ENCODE data around the gene ABCC8.

DNA sequence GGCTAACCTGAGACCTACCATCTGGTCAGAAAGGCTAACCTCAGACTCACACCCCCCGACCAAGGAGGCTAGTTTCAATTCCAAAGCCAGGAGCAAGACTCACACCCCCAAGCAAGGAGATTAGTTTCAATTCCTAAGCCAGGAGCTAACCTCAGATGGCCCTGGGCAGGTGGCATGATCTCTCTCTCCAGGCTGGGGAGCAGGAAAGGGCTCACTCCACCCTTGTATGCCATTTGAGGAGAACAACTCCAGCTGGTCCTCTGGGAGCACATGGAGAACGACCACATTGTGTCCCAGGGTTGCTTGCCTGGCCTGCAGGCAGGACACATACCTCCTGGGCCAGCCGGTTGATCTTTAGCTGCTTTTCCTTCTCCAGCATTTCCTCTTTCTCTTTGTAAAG lies 34.9 kb upstream of the ABCC8 start:
- TF ChIP-seq, protein P1, sequence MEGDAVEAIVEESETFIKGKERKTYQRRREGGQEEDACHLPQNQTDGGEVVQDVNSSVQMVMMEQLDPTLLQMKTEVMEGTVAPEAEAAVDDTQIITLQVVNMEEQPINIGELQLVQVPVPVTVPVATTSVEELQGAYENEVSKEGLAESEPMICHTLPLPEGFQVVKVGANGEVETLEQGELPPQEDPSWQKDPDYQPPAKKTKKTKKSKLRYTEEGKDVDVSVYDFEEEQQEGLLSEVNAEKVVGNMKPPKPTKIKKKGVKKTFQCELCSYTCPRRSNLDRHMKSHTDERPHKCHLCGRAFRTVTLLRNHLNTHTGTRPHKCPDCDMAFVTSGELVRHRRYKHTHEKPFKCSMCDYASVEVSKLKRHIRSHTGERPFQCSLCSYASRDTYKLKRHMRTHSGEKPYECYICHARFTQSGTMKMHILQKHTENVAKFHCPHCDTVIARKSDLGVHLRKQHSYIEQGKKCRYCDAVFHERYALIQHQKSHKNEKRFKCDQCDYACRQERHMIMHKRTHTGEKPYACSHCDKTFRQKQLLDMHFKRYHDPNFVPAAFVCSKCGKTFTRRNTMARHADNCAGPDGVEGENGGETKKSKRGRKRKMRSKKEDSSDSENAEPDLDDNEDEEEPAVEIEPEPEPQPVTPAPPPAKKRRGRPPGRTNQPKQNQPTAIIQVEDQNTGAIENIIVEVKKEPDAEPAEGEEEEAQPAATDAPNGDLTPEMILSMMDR (IDR thresholded peaks at IDR 0.05; ENCODE audit: poor library complexity): no peak
- no peak for TF ChIP-seq EZH2 (IDR thresholded peaks at IDR 0.05; ENCODE audit: borderline replicate concordance)
- TF ChIP-seq EZH2phosphoT487 (IDR thresholded peaks at IDR 0.05; ENCODE audit: low read depth, severe bottlenecking, unreplicated experiment): no peak

All from hepatocyte (in vitro differentiated cells).